NCI-H345 treated with DMSO at 0.1 percent for 48 hours (cell line): ENCODE results near the gene CNR1.
"Not testable (repeated sequence)": the region's sequence is repeated elsewhere in the genome, so short reads cannot be mapped to it uniquely, and the experiment has no call there.

ENCODE experiments used
- DNase-seq: peaks from one replicate; lab custom pipeline; 2025; ENCODE audit not compliant: unreplicated experiment; lab: John Stamatoyannopoulos, UW

CNR1 gene

DNA sequence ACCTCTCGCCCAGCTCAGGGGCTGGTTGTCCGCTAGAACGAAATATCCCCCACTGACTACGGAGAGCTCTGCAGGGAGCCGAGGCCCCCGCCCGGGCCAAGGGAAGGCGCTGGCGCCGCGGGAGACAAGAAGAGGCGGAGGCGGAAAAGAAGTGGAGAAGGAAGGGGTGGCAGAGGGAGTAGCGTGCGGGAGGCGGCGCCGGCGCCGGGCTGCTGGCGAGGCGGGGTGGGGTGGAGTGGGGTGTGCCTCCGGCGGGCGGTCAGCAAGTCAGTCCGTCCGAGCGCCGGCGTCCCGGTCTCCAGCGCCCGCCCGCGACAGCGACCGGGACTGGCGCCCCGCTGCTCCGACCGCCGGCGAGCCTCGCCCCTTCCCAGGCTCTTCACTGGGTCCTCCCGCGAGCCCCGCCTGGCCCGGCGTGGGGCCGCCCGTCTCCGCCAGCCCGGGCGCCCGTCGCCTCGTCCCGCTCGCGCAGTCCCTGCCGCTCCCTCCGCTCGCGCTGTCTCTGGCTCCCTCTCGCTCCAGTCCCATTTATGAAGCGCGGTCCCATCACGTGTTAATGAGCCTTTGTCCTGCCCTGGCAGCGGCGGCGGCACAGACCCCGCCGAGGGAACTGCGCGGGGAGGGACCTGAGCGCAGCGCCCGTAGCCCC is at the start of gene CNR1:
CNR1 (minus strand) TSS at position 504 of the 649 bp plus-strand sequence. CDS start 21,073 bp downstream, outside the sequence.
- peak; percentile 49 for DNase-seq

DNA sequence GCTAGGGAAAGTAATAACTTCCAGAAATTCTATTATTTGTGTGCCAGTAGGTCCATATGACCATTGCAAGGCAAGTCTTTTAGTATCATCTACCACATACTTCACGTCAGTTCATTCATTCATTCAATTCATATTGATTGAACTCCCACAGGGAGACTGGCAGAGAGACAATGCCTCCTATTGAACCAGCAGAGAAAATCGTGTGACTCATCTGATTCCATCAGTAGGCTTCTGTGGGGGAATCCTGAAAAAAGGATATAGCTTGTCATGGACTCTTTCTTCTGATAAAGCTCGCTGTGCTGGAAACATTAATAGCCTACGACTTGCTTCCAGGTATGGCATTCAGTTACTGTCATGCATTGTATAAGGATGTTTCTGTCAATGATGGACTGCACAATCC is 45.3 kb upstream of the CNR1 start:
- no peak for DNase-seq

DNA sequence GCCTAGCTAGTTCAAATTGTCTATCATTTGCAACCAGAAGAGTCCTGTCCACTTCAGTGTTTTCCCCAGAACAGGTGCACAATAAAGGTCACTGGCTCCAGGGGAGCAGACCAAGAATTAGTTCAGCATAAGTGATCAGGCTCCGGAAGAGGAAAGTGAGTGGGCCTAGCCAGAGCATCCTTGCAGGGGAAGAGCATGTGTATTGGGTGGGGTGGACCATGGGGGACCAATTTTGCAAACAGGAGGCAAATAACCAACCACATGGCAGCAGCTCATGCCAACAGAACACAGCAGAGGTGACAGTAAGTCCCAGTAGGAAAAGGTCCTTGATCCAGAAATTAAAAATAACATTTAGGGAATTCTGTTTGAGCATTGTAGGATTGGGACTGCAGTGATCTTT is 43.2 kb upstream of the CNR1 start:
- DNase-seq, result no peak

DNA sequence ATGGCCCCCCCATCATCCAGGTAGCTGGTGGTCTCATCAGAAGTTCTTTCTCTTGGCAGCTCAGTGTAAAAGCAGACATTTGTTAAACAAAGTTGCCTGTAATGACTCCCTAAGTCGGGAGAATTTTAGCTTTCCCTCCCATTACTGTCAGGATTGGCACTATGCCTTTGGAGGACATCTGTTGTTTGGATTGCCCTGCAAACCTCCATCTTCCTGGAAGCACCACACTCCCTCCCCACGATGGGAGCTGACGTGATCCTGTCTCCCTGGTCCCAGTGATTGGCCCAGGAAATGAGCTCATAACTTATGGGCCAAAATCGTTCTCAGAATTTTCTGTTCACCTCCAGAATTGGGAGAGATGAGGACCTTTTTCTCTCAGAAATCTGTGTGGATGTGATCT is 42.6 kb upstream of the CNR1 start:
- no peak for DNase-seq

DNA sequence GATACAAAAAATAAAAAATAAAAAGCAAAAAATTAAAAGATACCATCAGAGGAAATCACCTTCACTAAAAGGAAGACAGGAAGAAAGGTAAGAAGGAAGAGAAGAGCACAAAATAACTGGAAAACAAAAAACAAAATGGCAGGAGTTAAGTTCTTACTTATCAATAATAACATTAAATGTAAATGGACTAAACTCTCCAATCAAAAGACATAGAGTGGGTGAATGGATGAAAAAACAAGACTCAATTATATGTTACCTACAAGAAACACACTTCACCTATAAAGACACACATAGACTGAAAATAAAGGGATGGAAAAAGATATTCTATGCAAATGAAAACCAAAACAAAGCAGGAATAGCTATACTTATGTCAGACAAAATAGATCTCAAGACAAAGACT is 35.6 kb upstream of the CNR1 start:
- DNase-seq, result not testable (repeated sequence)

DNA sequence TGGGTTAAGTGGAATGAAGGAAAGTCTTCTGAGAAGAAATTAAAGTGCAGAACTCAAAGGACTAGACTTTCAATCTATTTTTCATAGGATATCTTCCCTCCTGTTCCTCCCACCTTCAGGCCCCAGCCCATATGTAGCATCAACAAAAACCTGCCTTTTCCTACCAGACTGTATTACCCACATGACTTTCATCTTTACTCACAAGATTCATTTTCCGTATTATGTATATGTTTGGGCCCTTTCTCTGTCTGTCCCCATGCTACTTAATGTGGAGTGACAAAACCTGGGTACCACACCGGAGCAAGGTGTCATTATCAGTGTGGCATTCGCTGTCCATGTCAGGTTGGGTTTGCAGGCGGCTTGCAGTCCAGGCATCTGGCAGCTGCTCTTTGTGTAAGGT is 18.8 kb upstream of the CNR1 start:
- DNase-seq, result no peak

DNA sequence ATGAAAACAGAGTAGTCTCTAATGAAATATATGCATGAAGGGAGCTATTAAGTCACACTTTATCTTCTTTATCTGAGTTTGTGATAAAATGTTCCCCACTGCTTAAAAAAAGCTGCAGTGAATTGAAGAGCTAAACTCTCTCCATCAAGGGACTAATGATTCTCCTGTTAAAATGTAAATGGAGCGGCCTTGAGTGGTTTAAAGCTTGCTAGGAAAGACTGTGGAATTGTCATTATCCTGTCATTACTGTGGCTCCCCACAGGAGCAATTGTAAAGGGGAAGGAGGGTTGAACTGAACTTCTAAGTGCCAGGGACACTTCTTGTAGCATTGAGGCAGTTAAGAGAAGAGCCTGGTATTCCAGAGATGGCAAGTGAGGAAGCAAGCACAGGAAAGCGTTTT is 17.3 kb upstream of the CNR1 start:
- DNase-seq, result no peak

DNA sequence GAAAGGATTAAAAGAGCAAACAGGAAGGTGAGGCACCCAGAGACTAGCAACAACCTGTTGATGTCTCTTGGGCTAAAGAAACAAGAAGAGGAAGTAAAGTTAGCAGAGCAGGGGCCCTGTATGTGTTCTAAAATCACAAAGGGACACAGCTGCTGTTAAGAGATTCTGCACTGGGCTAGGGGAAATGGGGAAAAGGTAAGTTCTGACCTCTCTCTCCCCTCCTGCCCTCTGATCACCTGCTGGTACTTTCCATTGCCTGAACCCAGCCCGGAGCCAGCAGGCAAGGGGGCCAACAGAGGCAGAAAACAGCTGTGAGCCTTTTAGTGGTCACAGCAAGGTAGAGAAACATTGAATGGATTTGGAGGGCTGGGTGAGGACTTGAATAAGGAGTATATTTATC is 13.5 kb upstream of the CNR1 start:
- peak; percentile 40 for DNase-seq

DNA sequence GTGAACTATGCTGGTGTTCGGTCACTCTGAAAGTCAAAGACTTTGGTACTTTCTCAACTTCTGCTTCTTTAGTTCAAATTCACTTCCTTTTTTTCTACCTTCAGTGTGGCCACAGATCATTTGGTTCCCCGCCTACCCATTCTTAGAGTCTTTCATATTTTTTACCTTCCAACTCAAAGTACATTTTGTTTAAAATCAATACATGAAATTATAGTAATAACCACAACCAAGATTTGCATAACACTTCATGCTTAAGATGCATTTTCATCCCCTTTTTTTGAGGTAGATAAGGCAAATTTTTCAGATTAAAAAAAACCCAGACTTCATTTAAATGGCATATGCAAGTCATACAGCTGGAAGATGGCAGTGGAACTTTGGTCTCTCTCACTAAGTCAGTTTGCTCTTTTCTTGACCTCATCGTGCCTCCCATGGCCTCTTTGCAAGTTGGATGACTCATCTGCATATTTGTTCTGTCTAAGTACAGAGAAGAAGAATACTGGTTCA is 11.9 kb upstream of the CNR1 start:
- DNase-seq, result no peak

DNA sequence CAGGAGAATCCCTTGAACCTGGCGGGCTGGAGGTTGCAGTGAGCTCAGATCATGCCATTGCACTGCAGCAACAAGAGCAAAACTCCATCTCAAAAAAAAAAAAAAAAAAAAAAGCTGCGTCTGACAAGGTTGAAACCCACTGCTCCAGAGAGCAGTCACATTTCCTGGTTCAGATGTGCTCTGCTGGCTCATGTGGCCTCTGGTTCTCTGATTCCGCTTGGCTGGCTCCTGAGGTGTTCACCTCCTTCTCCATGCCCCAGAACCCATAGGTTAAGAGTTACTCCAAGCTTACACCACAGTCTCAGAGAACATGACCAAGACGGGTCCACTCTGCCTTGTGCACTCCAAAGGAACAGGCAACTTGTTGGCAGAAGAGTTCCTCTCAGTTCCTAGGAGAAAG is 8.8 kb upstream of the CNR1 start:
- DNase-seq, result no peak

DNA sequence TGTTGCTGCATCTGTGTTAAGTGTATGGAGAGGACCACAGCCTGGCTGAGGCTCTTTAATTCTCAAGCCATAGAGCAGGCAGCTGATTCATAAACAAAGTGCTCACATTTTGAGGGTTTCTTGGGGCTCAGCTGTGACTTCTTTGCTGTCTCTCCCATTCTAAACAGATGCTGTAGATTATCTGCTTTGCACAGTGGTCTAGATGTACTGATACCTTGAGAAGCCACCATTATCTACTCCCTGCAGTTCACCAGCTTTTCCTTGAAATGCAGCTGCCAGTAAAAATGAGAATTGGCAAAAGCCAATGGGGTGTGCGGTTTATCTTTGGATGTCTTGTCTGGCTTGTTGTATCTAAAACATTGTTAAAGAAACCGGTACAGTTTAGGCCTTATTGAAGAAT is 5.2 kb upstream of the CNR1 start:
- DNase-seq, result no peak

DNA sequence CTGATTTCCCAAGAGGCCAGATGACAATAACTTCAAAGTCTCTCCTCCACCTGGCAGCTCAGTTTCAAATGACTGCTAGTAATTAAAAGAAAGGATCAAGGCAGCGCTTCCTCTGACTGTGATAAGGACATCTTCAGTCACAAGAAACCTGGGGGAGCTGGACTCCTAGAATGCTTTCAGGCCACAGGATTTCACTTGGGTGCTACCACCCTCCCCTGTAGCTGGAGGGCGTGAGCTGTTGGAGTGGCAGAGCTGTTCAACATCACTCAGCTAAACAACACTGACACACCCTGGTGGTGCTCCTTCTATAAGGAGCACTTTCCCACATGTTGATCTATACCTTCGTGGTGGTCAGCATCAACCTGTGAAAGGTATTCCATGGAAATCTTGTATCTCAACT is 2.2 kb upstream of the CNR1 start:
- peak; percentile 18 for DNase-seq

DNA sequence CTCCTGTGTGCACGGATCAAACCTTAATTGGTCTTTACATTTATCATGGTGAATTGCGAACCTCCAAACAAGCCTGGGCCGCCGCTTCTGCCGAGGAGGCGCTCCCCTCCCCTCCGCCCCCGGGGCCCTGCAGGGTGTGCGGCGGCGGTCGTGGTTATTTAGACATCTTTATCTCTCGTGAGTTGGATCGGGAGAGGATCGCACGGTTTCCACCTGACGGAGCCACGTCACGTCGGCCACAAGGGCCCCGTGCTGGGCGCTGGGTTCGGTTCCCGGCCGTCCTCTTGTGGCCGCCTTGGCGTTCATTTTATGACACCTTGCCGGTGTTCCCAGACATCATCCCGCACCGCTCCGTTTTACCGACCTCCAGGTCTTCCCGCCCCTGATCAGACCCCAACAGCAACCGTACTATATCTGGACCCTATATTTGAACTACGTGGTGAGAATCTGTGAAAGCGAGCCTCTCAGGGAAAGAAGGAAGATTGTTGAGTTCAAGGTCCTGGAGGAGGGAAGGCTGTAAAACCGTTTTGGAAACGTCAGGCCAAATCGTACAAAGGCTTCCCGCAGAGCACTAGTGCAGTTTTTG is 1.3 kb upstream of the CNR1 start:
- no peak for DNase-seq

DNA sequence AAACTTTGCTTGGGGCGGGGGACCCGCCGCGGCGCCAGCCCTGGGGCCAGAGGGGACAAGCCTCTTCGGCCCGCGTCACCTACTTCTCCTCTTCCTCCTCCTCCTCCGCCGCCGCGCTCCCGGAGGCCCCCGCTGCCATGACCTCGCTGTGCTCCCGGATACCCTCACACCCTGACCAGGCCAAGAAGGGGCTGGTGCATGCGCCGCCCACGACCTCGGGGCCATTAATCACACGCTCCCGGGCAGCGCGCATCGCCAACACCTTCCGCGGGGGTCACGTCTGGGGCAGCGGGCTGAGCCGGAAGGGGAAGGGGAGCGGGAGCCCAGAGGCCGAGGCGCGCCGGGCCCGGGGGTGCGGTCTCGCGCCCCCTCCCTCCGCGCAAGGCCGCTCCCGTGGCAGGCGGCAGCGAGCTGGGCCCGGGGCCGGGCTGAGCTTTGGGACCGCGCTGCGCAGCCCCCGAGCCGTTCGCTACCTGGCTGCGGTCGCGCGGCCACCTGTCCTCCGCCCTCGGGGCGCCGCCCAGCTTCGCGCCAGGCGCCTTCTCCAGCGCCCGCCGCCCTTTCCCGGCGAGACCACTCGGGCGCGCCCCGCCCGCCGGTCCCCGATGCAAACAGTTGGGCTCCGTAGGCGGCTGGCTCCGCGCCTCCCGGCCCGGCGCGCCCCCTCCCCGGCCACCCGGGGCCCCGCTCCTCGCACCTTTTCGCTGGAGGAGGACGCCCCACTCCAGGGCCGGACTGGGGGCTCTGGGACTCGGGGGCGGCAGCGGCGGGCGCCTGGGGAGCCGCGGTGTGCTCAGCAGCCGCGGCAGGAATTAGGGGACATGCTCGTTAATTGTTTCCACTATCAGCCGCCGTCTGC is 575 bp upstream of the CNR1 start:
- DNase-seq, result peak; percentile 15

DNA sequence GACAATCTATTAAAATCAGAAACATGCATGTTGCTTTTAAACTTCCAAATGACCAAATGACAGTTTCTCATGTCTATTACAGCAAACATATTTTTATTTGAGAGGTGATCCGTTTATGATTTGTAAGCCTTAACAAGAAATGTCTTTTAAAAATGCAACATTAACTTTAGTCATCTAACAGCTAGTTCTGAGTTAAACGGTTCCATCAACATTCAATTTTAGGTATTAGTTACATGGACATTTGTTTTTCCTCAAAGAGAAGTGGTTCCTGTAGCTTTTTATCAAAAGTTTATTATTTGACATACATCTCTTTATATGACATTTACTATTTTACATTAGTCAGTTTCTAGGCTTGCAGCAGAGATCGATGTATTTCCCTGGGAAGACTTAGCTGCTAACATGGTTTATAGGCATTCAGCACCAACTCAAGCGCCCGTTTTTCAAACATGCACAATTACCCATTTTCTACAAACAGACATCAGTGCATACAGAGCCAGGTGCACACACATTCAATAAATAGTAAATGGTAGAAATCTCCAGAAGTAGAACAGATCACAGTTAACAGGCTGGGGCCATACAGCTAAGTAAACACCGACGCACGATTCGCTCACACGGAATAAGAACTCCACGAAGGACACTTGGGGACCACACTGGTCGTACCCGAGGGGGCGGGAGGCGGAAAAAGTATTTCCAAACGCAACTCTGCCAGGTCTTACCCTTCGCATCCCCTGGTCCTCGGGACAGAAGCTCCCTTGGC is 882 bp downstream of the CNR1 start:
- DNase-seq, result peak; percentile 29

DNA sequence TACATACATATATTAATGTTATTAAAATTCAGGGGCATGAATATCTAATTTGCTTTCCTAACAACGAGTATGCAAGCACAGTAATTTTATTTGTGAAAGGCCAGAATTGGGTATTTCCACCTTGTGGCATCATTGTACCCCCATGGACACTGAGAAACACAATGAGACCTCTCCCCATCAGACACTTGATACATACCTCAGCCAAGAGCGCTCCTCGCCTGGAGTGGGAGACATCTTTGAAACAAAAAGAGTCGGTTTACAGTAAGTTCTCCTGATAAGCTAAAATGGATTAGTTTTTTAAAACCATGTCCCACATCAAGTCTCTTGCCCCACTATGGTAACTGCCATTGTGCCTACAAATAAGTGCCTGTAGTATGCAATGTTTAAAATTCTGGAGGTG is 2.1 kb downstream of the CNR1 start:
- no peak for DNase-seq

DNA sequence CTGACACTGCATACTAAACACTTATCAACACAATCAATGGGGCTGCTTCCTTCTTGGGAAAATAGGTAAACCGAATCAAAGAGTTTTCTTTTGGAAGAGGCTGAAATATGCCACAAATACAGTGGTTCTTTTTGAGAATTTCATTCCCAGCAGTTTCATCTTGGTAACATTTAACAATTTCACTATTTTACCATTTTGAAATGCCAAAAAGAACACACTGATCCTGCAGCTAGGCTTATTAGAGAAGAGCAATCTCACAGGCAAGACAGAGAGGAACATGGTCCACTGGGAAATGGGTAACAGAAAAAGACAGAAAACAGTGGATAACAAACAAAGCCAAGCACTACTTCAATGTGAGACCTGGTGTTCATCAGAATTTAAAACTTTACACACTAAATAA is 2.5 kb downstream of the CNR1 start:
- no peak for DNase-seq

DNA sequence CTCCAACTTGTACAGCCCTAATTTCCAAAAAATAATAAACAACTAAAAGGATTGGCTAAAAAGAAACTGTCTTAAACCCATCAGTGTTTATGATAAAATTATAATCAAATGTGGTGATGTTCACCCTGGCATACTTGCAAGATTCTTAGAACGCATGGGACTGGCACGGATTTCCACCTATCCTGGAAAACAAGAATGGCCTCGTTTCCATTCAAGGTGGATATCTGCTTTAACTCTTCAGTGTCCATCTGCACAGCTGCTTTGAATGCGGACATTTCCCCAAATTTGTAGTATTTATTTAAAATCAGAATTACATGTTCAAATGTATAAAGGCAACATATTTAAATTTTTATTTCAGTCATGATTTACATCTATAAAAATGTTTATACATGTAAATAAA is 4.2 kb downstream of the CNR1 start:
- no peak for DNase-seq

DNA sequence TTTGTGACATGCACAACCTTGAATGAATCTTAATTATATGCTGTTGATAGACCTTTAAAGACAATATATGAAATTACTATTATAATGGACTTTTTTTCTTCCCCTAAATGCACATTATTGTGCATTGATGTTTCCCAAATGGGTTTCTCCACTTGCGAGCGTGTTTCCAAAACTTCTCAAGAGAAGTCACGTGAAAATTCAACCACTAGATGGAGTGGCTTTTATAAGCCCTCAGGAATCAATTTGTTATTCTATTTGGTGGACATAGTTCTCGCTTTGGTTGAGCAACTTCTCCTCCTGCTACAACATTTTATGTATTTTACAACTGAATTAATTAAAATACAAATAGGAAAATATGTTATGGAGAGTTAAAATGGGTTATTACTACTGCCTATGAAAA is 9.0 kb downstream of the CNR1 start:
- DNase-seq, result no peak

DNA sequence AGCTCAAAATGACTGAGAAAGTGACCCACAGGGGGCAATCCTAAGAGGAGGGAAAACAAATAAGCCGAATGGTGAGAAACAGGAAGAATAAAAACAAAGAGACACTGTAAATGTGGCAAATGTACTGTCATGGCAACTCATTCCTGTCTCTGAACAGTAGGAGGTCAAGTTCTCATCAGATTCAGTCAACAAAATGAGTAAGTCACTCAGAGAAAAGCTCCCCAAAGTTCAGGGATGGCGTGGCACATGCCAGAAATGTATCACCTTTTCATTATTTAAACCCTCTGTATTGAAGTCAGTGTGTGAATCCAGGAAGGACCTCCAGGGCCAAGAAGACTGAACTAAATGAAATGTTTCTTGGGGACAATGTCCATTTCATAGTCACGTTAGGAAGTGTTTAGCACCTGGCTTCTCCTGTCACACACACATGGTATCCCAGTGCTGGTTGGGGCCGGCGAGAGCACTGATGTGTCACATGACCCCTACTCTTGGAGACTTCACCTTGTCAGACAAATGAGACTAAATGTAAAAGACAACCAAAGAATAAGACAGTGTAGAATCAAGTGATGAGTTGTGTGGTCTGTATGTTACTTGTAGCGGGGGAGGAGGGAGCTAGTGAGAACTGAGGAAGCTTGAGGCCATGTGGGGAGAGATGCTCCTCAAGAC is 20.7 kb downstream of the CNR1 start:
- DNase-seq, result no peak
